ENCODE measurements around the gene CLMN. TPM values are rescaled to one million over a fixed set of nuclear protein-coding genes. Genes with fewer than 3 reads are reported as not detected.

Gene CLMN
- total RNA-seq, 1 donor from 2014 or later = 19.6 TPM

- Histone ChIP-seq H3K27me3 (no peaks in the 10 kb centered on the region), H3K9me3 (no peaks in the 10 kb centered on the region), H3K27ac (no peak overlapping the region), H3K36me3 (no peaks in the 10 kb centered on the region), H3K4me3 (no peak overlapping the region), H3K4me1 (no peaks in the 10 kb centered on the region)
- intact Hi-C loops (cut with DNase I) = no loop called here
- TF ChIP-seq CTCF (IDR thresholded peaks at IDR 0.05) (no peak), POLR2AphosphoS5 (IDR thresholded peaks at IDR 0.05; ENCODE audit: insufficient read depth in 1 of 2, low read depth in 1 of 2) (no peak), POLR2A (IDR thresholded peaks at IDR 0.05) (no peak)
- no peak for DNase-seq (ENCODE audit: extremely low spot score in 2 of 2)
Measured at GRCh38 chr14:95332641-95333040, 12.9 kb upstream of the CLMN start.

- H3K27me3 ChIP-seq = no peaks in the 10 kb centered on the region
- no peaks in the 10 kb centered on the region for H3K36me3 ChIP-seq
- no peak for DNase-seq (ENCODE audit: extremely low spot score in 2 of 2)
- intact Hi-C loops (cut with DNase I) = no loop called here
- H3K4me3 ChIP-seq = no peak overlapping the region
- H3K27ac ChIP-seq = no peak overlapping the region
- no peaks in the 10 kb centered on the region for H3K4me1 ChIP-seq
- TF ChIP-seq POLR2AphosphoS5 (IDR thresholded peaks at IDR 0.05; ENCODE audit: insufficient read depth in 1 of 2, low read depth in 1 of 2) (no peak), POLR2A (IDR thresholded peaks at IDR 0.05) (no peak), CTCF (IDR thresholded peaks at IDR 0.05) (no peak)
- H3K9me3 ChIP-seq = no peaks in the 10 kb centered on the region
Measured at GRCh38 chr14:95331708-95332408, 12.2 kb upstream of the CLMN start.

- Histone ChIP-seq H3K36me3 (no peaks in the 10 kb centered on the region), H3K4me1 (no peaks in the 10 kb centered on the region), H3K27ac (no peak overlapping the region), H3K9me3 (no peaks in the 10 kb centered on the region), H3K4me3 (no peak overlapping the region), H3K27me3 (no peaks in the 10 kb centered on the region)
- DNase-seq (ENCODE audit: extremely low spot score in 2 of 2) = no peak
- no peak for TF ChIP-seq POLR2AphosphoS5 (IDR thresholded peaks at IDR 0.05; ENCODE audit: insufficient read depth in 1 of 2, low read depth in 1 of 2)
- no peak for TF ChIP-seq POLR2A (IDR thresholded peaks at IDR 0.05)
- TF ChIP-seq CTCF (IDR thresholded peaks at IDR 0.05) = no peak
- intact Hi-C loops (cut with DNase I) = no loop called here
Measured at GRCh38 chr14:95330591-95331370, 11.1 kb upstream of the CLMN start.

- no peak overlapping the region for H3K4me3 ChIP-seq
- intact Hi-C loops (cut with DNase I) = no loop called here
Measured at GRCh38 chr14:95329941-95330340, 10.2 kb upstream of the CLMN start.

More at GRCh38 chr14:95329941-95330340, 10.2 kb upstream of the CLMN start:
- H3K27ac ChIP-seq = no peak overlapping the region
- H3K36me3 ChIP-seq = no peaks in the 10 kb centered on the region
- no peaks in the 10 kb centered on the region for H3K4me1 ChIP-seq
- H3K9me3 ChIP-seq = no peaks in the 10 kb centered on the region
- no peak for DNase-seq (ENCODE audit: extremely low spot score in 2 of 2)
- H3K27me3 ChIP-seq = no peaks in the 10 kb centered on the region
- TF ChIP-seq POLR2A (IDR thresholded peaks at IDR 0.05) (no peak), POLR2AphosphoS5 (IDR thresholded peaks at IDR 0.05; ENCODE audit: insufficient read depth in 1 of 2, low read depth in 1 of 2) (no peak), CTCF (IDR thresholded peaks at IDR 0.05) (no peak)

Data from vagina (tissue), 2 donors.